T47D (cell line): ENCODE measurements around the gene C1QTNF12.

Source experiments
- DNase-seq, 2 experiments: peaks; one replicate each; pipeline versions ENCODE4 v3.0.0 to v3.0.0-alpha.2; 2011 to 2012; ENCODE audit warnings: low read depth in 1 of 2, low spot score in 1 of 2
- JUND ChIP-seq: IDR thresholded peaks from 2 replicates; pipeline ENCODE4 v1.6.1; 2012; ENCODE audit warnings: low read depth
- in situ Hi-C: cut with HindIII; loops from 2 replicates; pipeline ENCODE4 v1.10.0; 2016; ENCODE audit warnings: low sequenced_read_pairs, low pct_unique_long_range_greater_than_20kb

The C1QTNF12 gene, protein sequence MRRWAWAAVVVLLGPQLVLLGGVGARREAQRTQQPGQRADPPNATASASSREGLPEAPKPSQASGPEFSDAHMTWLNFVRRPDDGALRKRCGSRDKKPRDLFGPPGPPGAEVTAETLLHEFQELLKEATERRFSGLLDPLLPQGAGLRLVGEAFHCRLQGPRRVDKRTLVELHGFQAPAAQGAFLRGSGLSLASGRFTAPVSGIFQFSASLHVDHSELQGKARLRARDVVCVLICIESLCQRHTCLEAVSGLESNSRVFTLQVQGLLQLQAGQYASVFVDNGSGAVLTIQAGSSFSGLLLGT

DNA sequence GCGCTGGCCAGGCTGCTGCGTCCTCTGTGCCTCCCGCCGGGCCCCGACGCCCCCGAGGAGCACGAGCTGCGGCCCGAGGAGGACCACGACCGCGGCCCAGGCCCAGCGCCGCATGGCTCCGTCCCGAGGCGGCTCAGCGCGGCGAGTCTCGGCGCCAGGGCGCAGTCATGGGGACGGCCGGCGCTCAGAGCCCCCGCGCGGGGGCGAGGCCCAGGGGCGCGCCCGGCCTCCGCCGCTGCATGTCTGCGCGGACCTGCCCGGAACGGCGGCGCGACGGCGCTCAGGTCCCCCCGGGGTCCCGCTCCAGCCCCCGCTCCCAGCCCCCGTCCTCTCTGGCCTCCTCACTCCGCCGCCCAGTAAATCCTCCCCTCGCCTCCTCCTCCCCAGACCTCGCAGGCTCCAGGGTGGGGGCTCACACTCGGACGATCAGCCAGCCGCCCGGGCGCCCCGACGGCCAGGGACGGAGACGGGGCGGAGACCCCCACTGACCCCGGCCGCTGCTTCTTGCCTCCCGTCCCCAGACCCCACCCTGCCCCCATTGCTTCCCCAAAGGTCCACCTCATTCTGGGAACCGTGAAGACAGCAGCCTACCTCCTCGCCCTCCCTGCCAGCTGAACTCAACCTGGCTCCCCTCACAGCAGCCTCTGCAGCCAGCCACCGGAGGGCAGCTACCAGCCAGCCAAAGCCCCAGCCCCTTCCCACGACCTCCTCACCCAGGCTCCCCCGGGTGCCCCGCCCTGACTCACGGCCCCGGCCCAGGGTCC lies at the start of gene C1QTNF12:
Gene C1QTNF12 (minus strand): TSS at position 146 of the 764 bp plus-strand sequence. CDS start 32 bp downstream, at position 114.
- TF ChIP-seq JUND: no peak

GRCh38 chr1:1295154-1295923 lies 48.8 kb upstream of the C1QTNF12 start:
- in situ Hi-C loops: no loop called here
- DNase-seq: no peak
- TF ChIP-seq JUND: no peak

More for the DNA sequence above, at the start of gene C1QTNF12:
- in situ Hi-C loops: no loop called here
- no peak for DNase-seq

DNA sequence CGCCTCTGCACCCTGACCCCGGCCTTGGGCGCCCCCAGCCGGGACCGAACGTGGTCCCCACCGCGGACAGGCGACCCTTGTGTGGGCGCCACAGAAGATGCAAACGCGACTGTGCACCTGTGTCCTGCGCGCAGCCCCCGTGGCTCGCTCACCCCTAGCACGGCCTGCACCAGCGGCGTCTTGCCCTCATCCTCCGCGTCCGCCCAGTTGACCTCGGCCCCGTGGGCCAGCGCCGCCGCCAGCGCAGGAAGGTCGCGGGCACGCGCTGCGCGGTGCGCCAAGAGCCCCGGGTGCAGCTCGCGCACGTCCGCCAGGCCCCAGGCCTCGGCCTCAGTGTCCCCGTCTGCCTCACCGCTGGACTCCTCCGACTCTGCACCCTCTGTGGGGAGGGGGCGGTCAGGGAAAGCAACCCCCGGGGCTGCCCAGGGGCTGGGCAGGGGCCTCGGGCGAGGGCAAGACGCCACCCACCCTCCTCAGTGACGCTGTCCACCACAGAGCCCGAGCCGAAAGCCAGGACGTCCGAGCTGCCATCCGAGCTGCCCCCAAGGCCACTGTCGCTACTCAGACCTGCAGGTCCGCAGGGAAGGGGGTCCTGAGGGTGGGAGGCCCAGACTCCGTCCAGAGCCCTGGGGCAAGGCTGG lies 47.8 kb upstream of the C1QTNF12 start:
- TF ChIP-seq JUND: no peak
- no peak for DNase-seq
- in situ Hi-C loops: no loop called here

DNA sequence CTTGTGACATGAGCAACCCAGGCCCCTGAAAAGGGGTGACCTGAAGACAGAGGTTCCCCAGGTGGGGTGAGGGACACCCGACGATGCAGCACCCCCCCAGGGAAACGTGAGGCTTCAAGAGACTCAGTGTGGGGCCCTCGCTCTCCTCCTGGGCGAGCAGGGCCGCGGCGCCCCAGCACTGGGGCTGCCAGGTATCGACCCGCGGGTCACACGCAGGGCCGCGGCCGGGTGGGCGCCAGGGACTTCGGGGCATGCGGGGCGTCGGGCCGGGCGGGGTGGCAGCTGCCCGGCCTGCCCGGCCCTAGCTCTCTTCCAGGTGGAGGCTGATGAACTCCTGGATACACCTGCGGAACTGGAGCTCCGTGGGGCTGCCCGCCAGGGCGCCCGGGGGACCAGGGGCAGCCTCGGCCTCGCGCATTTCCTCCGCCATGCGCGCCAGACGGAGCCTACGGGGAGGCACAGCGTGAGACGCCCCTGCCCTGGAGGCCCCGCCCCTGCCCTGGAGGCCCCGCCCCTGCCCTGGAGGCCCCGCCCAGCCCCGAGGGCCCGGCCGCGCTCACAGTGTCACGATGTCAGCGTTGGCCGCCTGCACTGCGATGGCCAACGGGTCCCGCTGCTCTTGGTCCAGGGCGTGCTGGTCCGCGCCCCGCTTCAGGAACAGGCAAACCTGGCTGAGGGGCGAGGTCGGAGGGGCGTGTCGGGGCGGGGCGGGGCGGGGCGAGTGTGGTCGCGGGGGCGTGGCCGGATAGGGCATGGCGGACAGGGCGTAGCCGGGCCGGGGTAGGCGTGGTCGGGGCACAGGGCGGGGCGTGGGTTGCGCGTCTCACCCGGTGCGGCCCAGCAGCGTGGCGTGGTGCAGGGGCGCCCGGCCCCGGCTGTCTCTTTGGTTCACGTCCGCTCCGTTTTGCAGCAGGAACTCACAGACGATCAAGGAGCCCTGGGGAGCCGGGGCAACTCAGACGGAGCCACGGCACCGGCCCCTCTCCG lies 47.0 kb upstream of the C1QTNF12 start:
- no peak for DNase-seq
- no peak for TF ChIP-seq JUND

GRCh38 chr1:1292851-1293250 lies 46.3 kb upstream of the C1QTNF12 start:
- no peak for TF ChIP-seq JUND
- DNase-seq: no peak
- in situ Hi-C loops: no loop called here

More for the DNA sequence above, 47.0 kb upstream of the C1QTNF12 start:
- in situ Hi-C loops: no loop called here

GRCh38 chr1:1292442-1292779 lies 45.9 kb upstream of the C1QTNF12 start:
- no peak for TF ChIP-seq JUND
- no peak for DNase-seq
- in situ Hi-C loops: no loop called here

DNA sequence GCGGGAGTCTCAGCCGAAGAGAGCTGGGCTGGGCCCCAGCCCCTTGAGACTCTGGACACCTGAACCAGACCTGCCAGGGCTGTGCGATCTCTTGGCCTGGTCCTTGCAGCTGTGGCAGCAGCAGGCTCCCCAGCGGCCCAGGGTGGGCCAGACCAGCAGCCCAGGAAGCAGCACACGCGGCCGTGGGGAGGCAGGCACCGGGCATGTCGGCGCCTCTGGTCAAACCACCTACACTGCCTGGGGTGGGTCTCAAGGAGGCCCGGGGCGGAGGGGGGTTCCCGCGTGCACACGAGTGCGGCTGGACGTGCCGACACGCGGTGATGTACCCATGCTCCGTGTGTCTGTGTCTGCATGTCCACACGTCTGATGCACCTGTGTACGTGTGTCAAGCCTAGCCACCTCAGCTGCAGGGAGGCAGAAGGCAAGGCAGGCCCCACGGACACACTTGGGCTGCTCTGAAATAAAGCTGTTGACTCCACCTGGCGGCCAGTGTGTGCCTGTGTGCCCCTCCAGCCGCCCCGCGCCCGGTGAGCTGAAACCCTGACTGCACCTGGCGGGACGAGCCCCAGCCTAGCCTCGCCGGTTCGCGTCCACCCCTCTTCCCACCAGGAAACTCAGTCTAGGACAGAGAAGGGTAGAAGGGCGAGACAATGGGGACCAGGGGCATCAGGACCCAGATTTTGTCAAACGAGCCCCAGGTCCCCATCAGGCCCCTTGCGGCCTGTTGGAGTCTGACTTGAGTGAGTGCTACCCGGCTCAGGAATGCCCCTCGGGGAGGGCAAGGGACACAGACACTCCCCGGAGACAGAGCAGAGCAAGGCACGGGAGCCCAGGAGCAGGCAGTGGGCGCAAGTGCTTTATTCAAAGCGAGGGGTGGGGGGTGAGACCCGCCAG lies 45.3 kb upstream of the C1QTNF12 start:
- peak; percentile 69 to 80 for DNase-seq
- in situ Hi-C loops: no loop called here
- no peak for TF ChIP-seq JUND

DNA sequence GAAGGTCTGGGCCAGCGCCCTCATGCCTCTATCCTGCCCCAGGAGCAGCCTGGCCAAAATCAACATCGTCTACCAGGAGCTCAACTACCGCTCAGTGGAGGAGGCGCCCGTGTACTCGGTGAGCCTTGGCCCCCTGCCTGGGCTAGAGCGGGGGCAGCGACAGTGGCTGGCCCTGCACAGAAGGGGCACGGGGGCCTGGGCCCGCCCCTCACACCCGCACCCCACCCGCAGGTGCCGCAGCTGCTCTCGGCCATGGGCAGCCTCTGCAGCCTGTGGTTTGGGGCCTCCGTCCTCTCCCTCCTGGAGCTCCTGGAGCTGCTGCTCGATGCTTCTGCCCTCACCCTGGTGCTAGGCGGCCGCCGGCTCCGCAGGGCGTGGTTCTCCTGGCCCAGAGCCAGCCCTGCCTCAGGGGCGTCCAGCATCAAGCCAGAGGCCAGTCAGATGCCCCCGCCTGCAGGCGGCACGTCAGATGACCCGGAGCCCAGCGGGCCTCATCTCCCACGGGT lies 44.6 kb upstream of the C1QTNF12 start:
- DNase-seq: no peak
- in situ Hi-C loops: no loop called here

DNA sequence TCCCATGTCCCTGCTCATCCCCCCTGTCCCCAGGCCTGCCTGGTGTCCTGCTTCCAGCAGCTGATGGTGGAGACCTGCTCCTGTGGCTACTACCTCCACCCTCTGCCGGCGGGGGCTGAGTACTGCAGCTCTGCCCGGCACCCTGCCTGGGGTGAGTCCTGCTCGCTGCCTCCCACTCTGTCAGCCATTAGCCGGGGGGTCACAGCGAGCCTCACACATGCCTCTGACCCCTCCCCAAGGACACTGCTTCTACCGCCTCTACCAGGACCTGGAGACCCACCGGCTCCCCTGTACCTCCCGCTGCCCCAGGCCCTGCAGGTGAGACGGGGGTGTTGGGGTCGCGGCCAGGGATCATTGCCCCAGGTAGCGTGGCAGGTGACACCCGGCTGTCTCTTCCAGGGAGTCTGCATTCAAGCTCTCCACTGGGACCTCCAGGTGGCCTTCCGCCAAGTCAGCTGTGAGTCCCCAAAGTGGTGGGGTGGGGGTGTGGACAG lies 43.8 kb upstream of the C1QTNF12 start:
- in situ Hi-C loops: no loop called here
- peak; percentile 78 to 84 for DNase-seq
- no peak for TF ChIP-seq JUND

More for the DNA sequence above, 44.6 kb upstream of the C1QTNF12 start:
- no peak for TF ChIP-seq JUND
